ENCODE results near the gene STYX. TPM values are rescaled to one million over a fixed set of nuclear protein-coding genes. Genes with fewer than 3 reads are reported as not detected.
A peak's percentile ranks its signal among the peaks of the same experiment; 100 is the strongest.
"Not testable (repeated sequence)": the region's sequence is repeated elsewhere in the genome, so short reads cannot be mapped to it uniquely, and the experiment has no call there.

STYX gene
- total RNA-seq, 1 donor, result 8.6 TPM

DNA sequence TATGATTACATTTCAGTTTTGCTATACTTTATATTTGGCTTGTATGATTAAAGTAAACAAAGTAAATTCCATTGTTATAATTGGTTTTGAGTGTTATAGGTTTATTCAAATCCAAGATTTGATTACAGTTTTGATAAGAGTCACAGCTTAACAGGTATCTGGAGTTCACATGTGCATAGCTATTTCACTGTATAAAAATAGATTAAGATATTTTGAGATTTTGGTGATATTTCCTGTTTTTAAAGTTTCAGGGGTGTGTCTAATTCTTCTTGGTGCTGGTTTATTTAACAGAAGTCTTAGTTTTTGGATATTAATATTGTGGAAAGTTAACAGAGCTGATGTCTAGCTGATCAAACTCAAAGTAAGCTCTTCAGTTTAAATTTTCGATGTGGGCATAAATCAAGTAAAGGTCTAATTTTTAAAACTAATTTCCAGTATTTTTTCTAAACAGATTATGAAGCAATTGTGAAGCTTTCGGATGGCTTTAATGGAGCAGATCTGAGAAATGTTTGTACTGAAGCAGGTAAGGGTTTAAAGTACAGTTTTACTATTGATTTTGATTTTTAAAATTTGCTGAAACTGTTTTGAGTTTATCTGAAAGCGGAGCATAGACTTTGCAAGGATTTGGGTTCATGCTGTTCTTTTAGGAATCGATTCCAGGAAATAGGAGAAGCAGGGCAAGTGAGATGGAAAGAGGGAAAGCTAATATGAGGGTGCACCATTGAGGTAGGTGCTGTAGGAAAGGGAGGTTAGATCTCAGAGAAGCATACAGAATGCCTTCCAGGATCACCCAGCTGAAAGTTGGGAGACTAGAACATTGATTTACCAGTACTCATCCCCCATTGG is 6.2 kb upstream of the STYX start:
- no peak for DNase-seq (ENCODE audit: low read depth in 2 of 3, low spot score in 2 of 3)

DNA sequence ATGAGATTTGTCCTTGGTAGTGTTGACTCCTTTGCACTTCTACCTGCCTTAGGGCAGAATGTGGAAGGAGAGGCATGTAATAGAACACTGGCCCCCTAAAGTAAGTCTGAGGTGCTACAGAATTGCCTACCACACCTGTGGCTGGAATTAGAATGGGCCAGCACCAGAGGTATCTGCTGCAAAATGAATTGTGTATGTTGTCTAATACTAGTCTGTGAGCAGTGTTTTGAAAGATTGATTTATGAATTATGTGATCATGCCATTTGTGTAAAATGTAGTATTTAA is 5.7 kb upstream of the STYX start:
- no peak for DNase-seq (ENCODE audit: low read depth in 2 of 3, low spot score in 2 of 3)

DNA sequence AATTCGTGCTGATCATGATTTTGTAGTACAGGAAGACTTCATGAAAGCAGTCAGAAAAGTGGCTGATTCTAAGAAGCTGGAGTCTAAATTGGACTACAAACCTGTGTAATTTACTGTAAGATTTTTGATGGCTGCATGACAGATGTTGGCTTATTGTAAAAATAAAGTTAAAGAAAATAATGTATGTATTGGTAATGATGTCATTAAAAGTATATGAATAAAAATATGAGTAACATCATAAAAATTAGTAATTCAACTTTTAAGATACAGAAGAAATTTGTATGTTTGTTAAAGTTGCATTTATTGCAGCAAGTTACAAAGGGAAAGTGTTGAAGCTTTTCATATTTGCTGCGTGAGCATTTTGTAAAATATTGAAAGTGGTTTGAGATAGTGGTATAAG is 2.5 kb upstream of the STYX start:
- DNase-seq (ENCODE audit: low read depth in 2 of 3, low spot score in 2 of 3), result not testable (repeated sequence)

DNA sequence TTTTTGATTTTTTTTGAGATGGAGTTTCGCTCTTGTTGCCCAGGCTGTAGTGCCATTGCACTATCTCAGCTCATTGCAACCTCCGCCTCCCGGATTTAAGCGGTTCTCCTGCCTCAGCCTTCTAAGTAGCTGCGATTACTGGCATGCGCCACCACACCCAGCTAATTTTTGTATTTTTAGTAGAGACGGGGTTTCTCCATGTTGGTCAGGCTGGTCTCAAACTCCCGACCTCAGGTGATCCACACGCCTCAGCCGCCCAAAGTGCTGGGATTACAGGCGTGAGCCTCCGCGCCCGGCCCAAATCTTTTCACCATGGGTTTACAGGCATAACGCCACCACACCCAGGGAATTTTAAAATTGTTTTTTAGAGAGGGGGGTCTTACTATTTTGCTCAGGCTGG is 931 bp upstream of the STYX start:
- DNase-seq (ENCODE audit: low read depth in 2 of 3, low spot score in 2 of 3), result not testable (repeated sequence)

DNA sequence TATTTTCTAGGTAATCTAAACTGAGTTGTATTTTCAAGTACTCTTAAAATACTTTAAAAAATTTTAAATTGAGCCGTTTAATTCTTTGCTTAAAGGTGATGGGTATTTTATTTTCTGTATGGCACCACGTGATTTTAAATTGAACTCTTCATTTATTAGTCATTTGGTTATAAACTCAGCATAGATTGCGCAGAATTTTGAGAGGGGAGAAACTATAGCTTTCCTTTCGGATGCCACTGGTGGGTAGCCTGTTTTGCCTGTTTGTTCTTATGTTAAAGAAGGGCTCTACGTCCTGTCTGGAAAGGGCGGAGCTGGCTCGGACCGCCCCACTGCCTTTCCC is 411 bp upstream of the STYX start:
- no peak for DNase-seq (ENCODE audit: low read depth in 2 of 3, low spot score in 2 of 3)

DNA sequence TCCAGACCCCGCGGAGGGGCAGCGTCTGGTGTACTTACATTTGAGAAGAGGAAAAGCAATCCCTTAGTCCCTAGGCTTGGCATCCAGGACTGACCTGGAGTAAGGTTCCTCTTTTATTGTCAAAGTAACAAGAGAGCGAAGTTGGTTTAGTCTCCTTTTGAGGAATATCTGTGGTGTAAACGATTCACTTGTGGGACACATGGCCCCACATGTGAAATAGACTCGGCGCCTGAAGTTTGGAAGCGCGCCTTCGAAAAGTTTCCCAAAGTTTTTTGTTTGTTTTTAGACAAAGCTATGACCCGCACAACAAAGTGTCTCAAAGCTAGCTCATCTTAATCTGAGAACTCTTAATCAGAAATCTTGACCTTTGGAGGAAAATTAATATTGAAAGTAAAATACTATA is 744 bp downstream of the STYX start:
- peak in 1 of 3 donors; percentile 13 for DNase-seq (ENCODE audit: low read depth in 2 of 3, low spot score in 2 of 3)

DNA sequence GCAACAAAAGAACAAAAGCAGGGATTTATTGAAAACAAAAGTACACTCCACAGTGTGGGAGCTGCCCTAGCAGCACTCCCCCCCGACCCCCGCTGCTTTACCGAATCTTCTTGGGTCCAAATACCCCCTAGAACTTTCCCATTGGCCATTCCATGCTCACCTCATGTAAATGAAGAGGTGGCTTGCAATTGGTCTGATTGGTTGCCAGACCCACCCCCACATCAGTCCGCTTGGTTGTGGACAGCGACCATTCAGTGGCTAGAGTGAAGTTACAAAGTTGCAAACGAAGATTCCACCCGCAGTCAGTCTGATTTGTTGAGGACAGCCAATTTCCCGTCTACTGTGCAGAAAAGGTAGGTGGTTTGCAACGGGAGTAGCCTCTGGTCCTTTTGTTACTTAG is 3.9 kb downstream of the STYX start:
- no peak for DNase-seq (ENCODE audit: low read depth in 2 of 3, low spot score in 2 of 3)

DNA sequence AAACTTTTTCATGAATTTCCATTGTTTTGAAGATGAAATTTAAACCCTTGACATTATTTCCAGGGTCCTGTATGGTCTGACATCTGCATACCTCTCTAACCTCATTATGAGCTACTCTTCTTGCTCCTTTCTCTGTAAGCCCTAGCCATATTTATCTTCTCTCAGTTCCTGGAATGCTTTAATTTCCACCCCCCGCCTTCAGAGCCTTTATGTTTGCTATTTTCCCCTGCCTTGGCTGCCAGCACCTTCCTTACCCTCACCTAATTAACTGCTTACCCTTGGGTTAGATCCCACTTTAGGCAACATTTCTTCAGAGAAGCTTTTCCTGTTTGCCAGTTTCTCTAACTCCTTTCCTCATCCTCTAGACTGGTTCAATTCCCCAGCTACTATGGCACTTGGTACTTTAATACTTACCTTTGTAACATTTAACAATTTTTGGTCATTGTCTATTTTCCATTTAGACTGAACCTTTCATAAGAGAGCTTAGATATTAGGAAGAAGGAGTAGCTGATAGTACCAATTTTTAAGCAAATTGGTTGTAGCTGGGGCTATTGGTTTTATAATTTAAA is 6.0 kb downstream of the STYX start:
- DNase-seq (ENCODE audit: low read depth in 2 of 3, low spot score in 2 of 3), result no peak

DNA sequence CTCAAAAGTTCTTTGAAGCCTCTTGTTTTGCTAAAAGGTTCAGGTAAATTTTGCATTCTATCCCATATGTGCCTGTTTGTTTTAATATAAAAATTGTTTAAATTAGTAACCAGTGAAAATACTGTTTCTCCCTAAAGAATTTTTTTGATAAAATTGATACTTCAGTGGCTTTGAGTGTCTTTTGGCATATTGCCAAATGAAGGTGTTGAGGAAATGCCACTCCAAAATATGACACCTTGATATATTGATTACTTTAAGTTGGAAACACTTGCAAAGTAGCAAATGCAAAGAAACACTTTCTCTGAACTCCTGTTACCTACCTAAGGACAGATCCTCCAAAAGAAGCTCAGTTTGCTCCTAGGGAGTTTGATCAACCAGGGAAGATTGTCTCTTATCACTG is 8.4 kb downstream of the STYX start:
- no peak for DNase-seq (ENCODE audit: low read depth in 2 of 3, low spot score in 2 of 3)

DNA sequence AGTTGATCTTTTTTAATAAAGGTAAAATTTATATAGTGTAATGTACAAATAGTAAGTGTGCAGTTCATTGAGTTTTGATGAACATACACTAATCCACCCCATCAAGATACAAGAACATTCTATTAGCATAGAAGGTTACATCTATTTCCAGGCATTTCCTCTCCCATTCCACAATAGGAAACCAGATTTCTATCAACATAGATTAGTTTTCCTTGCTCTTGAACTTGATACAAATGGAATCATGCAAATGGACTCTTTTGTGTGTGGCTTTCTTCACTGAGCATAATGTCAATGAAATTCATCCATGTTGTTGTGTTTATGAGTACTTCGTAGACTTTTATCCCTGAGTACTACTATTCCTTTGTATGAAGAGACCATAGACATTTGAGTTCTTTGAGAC is 10.8 kb downstream of the STYX start:
- no peak for DNase-seq (ENCODE audit: low read depth in 2 of 3, low spot score in 2 of 3)

DNA sequence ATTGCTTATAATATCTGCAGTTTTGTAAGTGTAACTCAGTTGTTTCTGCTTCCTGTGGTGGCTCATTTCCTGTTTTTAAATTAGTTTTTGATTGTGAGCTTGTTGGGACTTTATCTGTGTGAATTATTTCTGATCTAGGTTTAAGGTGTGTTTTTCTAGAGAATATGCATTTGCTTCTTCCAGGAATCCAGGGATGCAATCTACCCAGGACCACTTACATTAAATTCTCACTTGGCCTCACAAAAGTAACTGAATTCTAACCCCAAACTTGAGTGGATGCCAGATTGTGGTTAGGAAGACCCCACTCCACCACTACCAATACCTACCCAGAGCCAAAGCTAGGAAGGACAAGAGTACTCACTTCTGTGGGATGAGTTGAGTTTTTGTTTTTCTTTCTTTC is 11.9 kb downstream of the STYX start:
- DNase-seq (ENCODE audit: low read depth in 2 of 3, low spot score in 2 of 3), result peak; percentile 10 to 18 (median 12)

DNA sequence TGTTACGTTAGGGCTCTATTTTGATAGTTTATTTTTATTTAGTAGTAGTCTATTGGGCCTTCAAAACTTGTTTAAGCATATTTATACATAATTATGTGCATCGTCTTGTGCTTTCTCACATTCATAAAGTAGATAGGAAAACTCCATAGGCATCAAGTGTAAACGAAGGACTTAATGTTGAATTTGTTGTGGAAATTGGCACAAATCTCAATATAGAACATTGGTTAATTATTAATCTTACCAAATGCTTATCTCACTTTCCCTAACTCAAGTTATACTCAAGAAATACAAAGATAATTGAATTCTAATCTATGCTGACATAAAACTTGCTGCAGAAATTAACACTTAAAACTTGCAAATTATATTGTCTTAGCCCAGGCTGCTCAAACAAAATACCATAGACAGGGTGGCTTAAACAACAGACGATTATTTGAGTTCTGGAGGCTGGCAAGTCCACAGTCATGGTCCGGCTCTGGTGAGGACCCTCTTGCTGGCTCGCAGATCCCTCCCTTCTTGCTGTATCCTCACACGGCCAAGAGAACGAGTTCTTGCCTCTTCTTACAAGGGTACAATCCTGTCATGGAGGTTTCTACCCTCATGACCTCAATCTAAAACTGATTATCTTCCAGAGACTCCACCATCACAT is 18.8 kb downstream of the STYX start:
- no peak for DNase-seq (ENCODE audit: low read depth in 2 of 3, low spot score in 2 of 3)

DNA sequence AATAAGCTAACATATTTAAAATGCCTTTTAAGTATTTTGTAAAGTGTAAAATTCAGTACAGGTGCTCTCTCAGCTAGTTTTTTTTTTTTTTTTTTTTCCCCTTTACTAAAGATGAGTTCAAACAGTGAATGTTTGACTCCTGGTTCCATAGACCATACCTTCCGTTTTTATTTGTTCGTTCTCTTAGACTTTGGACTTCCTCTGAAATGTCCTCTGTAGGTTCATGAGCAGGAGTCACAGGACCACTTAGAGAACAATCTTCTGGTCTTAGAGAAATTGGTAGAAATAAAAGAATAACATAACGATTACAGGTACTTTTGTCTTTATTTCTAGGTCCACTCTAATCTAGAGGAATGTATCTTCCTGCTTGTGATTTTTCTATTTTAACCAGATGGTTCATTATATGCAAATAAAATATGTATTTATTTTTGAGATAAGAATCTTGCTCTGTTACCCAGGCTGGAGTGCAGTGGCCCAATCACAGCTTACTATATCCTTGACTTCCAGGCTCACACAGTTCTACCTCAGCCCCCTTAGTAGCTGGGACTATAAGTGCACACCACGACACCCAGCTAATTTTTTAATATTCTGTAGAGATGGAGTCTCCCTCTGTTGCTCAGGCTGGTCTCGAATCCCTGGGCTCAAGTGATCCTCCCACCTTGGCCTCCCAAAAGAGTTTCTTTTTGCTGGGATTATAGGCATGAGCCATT is 25.8 kb downstream of the STYX start:
- DNase-seq (ENCODE audit: low read depth in 2 of 3, low spot score in 2 of 3), result no peak

DNA sequence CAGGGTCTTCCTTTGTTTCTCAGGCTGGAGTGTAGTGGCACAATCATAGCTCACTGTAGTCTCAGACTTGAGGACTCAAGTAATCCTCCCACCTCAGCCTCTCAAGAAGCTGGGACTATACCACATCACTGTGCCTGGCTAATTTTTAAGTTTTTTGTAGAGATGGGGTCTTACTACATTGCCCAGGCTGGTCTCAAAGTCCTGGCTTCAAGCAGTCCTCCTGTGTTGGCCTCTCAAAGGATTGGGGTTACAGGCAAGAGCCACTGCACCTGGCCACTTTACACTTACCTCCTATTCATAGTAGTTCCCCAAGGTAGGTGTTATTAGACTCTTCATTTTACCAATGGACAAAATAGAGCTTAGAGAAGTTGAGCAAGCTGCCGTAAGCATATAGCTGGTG is 29.2 kb downstream of the STYX start:
- DNase-seq (ENCODE audit: low read depth in 2 of 3, low spot score in 2 of 3), result no peak

DNA sequence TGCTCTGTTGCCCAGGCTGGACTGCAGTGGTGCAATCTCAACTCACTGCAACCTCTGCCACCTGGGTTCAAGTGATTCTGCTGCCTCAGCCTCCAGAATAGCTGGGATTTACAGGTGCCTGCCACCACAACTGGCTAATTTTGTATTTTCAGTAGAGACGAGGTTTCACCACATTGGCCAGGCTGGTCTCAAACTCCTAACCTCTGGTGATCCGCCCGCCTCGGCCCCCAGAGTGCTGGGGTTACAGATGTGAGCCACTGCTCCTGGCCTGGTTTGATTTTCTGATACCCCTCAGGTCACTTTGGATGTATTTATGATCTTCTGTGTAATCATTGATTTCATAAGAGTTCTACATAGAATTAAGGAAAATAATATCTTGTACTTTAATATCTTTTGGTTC is 33.0 kb downstream of the STYX start:
- not testable (repeated sequence) for DNase-seq (ENCODE audit: low read depth in 2 of 3, low spot score in 2 of 3)

DNA sequence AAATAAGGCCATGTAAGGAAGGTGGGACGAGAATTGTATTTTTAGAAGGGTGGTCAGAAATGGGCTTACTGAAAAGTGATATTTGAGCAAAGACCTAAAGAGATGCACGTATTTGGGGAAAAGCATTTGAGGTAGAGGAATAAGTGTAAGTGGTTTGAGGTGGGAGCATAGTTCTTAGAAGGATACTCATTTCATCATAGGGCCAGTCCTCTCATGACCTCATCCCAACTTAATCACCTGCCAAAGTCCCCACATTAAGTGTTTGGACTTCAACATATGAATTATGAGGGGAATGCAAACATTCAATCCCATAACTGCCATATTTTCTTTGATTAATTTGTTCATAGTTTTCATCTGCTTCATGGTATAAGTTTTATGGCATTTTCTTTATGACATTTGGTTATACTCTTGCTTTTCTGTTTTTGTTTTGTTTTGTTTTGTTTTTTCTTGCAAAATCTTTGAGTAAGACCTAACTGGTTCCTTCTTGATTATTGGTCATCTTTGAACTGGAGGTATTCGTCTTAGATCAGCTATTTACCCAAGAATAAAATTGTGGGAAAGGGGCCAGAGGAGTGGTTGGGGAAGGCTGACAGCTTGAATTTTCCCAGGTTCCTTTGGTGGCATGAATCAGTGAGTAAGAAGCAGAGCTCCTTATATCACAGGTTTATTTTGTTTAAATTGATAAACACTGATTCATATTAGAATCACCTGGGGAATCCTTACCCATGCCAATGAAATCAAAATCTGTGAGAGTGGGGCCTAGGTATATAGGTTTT is 37.3 kb downstream of the STYX start:
- no peak for DNase-seq (ENCODE audit: low read depth in 2 of 3, low spot score in 2 of 3)

DNA sequence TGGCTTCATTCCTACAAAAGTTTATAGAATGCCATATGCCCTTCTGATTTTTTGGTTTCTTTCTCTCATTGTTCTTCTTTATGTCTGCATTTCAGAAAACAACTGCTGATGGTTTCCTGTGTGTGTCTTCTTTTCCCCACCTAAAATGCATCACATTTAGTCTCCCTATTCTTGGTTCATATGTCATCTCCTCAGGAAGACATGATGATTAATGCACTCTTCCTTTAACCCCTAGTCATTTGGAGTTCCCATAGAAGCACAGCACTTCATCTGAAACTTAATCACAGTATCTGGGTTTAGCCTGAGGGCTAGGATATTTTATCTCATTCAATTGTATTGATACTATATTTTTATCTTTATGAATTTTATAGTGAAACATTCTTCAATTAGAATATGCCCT is 39.9 kb downstream of the STYX start:
- DNase-seq (ENCODE audit: low read depth in 2 of 3, low spot score in 2 of 3), result no peak

DNA sequence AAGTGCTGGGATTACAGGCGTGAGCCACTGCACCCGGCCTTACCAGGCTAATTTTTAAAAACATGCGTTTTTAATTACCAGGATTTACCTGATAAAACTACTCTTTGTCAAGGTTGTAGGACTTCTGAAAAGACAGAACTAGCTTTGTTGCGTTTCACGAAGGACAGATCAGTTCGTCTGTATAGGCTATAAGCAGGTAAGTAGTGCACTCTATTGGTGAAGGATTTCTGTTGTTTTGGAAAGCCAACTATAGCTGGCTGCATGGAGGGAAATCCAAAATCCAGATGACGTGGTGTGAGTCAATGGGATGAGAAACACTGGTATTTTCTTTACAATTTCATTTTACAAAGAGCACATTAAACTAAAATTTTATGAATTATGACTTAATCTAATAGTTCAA is 46.9 kb downstream of the STYX start:
- no peak for DNase-seq (ENCODE audit: low read depth in 2 of 3, low spot score in 2 of 3)

DNA sequence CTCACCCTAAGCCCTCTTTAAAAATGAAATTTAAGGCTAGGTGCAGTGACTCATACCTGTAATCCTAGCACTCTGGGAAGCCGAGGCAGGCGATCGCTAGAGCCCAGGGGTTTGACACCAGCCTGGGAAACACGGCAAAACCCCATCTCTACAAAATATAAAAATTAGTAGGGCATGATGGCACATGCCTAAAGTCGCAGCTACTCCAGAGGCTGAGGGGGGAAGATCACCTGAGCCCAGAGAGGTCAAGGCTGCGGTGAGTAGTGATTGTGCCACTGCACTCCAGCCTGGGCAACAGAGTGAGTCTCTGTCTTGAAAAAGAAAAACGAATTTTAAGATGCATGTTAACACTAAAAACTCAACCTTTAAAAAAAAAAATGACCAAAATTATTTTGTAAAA is 48.7 kb downstream of the STYX start:
- no peak for DNase-seq (ENCODE audit: low read depth in 2 of 3, low spot score in 2 of 3)

DNA sequence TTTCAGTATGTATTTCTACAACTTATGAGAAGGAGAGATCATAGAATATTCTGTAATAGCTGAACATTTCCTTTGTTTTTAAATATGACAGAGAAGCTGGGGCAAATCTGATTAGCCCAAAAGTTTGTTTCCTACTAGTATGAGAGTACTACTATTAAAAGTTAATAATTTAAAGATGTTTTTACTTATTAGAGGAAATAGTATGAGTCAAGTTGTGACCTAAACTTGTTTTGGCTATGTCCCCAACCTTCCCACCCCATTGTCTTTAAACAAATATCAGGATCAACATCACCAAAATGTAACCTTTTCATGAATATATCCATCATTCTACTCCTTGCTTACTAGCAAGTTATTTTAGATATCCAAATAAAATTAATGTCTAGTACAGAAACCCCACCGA is 50.9 kb downstream of the STYX start:
- no peak for DNase-seq (ENCODE audit: low read depth in 2 of 3, low spot score in 2 of 3)

DNA sequence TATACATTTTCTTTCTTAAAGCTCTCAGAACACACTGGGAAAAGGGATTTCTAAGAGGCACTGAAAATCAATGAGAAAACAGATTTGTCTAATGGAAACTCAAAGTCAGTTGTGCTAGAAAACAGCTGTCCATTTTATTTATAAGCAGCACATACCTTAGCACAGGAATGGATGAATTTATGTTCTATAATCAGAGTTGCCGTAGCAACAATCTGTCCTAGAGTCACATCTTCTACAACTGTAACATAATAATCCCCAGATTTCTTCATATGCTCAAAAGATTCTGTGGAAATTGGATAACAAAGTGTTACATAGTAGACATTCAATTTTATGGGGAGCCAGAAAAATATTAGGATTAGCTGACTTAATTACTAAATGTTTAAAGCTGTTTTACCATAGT is 51.7 kb downstream of the STYX start:
- no peak for DNase-seq (ENCODE audit: low read depth in 2 of 3, low spot score in 2 of 3)
